Activated T-helper 1 cell treated with anti-CD3 and anti-CD28 coated beads, Interleukin-12 subunit alpha, Interleukin-12 subunit beta, Interleukin-2, Interleukin-4 antibody, amounts not matched to agents 30 ng/mL and 10 ng/mL and 1 ng/mL, durations not matched to agents 14 hours and 24 hours and 36 hours (primary cell): ENCODE measurements around the gene C1orf174. TPM values are rescaled to one million over a fixed set of nuclear protein-coding genes. Genes with fewer than 3 reads are reported as not detected.

ENCODE experiments used
- DNase-seq: peaks from one replicate; pipeline ENCODE4 v3.0.0; 2021; ENCODE audit warnings: low spot score
- H3K27ac Mint-ChIP-seq: one replicate; pipeline ENCODE4 v1.8.0; 2021; ENCODE audit warnings: mild to moderate bottlenecking, mixed read lengths
- H3K27me3 Mint-ChIP-seq: one replicate; pipeline ENCODE4 v1.8.0; 2022; ENCODE audit warnings: mild to moderate bottlenecking, moderate library complexity, mixed read lengths; ENCODE audit not compliant: insufficient read depth
- H3K36me3 Mint-ChIP-seq: one replicate; pipeline ENCODE4 v1.8.0; 2021; ENCODE audit warnings: low read depth, mixed read lengths
- H3K4me1 Mint-ChIP-seq: one replicate; pipeline ENCODE4 v1.8.0; 2021; ENCODE audit warnings: low read depth, mixed read lengths
- H3K4me3 Mint-ChIP-seq: one replicate; pipeline ENCODE4 v1.8.0; 2021; ENCODE audit warnings: mild to moderate bottlenecking, moderate library complexity, mixed read lengths
- H3K9me3 Mint-ChIP-seq: one replicate; pipeline ENCODE4 v1.8.0; 2021; ENCODE audit warnings: mixed read lengths
- intact Hi-C: fragments of 100-400 bp; cut with micrococcal nuclease; formaldehyde crosslinking; loops from one replicate; pipeline ENCODE4 v1.15.1; 2024
- total RNA-seq: library from RNA; stranded (reverse); gene quantifications from 2 replicates; pipeline ENCODE4 v1.2.3, GENCODE V29; 2022

Gene C1orf174
- total RNA-seq = 45.1 TPM in 2 replicates

GRCh38 chr1:3900150-3900968 is at the start of gene C1orf174:
Gene C1orf174 (minus strand): TSS chr1:3900272. CDS start chr1:3900186, 86 bp downstream.
- Mint-ChIP-seq H3K27me3 (no peaks in the 10 kb centered on the region), H3K4me3 (peak within 1 kb of the TSS; percentile 90), H3K9me3 (peaks cover 18% of the 10 kb centered on the region), H3K36me3 (peaks cover 16% of the 10 kb centered on the region), H3K4me1 (peaks cover 49% of the 10 kb centered on the region), H3K27ac (peak within 1 kb of the TSS; percentile 100)
- peak; percentile 90 for DNase-seq
- intact Hi-C loops = loop anchor here (1.0 to 10.0 kb wide), 11 partner anchors 9 to 1508 kb away; partner anchors contain the start of genes CEP104, DFFB, LRRC47 and MORN1

- Mint-ChIP-seq H3K9me3 (no peaks in the 10 kb centered on the region), H3K36me3 (no peaks in the 10 kb centered on the region), H3K27me3 (no peaks in the 10 kb centered on the region), H3K4me3 (no peak overlapping the region), H3K4me1 (no peaks in the 10 kb centered on the region), H3K27ac (no peak overlapping the region)
- DNase-seq = no peak
- intact Hi-C loops = no loop called here
Observed at GRCh38 chr1:3948344-3948743, 48.3 kb upstream of the C1orf174 start.

- H3K9me3 Mint-ChIP-seq = no peaks in the 10 kb centered on the region
- H3K4me3 Mint-ChIP-seq = no peak overlapping the region
- no peaks in the 10 kb centered on the region for H3K36me3 Mint-ChIP-seq
- no peaks in the 10 kb centered on the region for H3K27me3 Mint-ChIP-seq
- no peak for DNase-seq
- intact Hi-C loops = no loop called here
- no peaks in the 10 kb centered on the region for H3K4me1 Mint-ChIP-seq
- H3K27ac Mint-ChIP-seq = no peak overlapping the region
Observed at GRCh38 chr1:3945916-3946840, 46.1 kb upstream of the C1orf174 start.

- Mint-ChIP-seq H3K9me3 (no peaks in the 10 kb centered on the region), H3K27me3 (no peaks in the 10 kb centered on the region), H3K4me3 (no peak overlapping the region), H3K27ac (no peak overlapping the region), H3K36me3 (no peaks in the 10 kb centered on the region), H3K4me1 (no peaks in the 10 kb centered on the region)
- DNase-seq = no peak
- intact Hi-C loops = no loop called here
Observed at GRCh38 chr1:3945222-3945621, 45.1 kb upstream of the C1orf174 start.

- no peak for DNase-seq
- Mint-ChIP-seq H3K9me3 (no peaks in the 10 kb centered on the region), H3K4me1 (no peaks in the 10 kb centered on the region), H3K36me3 (no peaks in the 10 kb centered on the region), H3K27ac (no peak overlapping the region), H3K27me3 (no peaks in the 10 kb centered on the region), H3K4me3 (no peak overlapping the region)
- intact Hi-C loops = no loop called here
Observed at GRCh38 chr1:3944578-3945125, 44.6 kb upstream of the C1orf174 start.

- no peaks in the 10 kb centered on the region for H3K36me3 Mint-ChIP-seq
- no peaks in the 10 kb centered on the region for H3K4me1 Mint-ChIP-seq
- H3K9me3 Mint-ChIP-seq = no peaks in the 10 kb centered on the region
- no peak overlapping the region for H3K27ac Mint-ChIP-seq
- no peak for DNase-seq
- H3K27me3 Mint-ChIP-seq = no peaks in the 10 kb centered on the region
- H3K4me3 Mint-ChIP-seq = no peak overlapping the region
- intact Hi-C loops = no loop called here
Observed at GRCh38 chr1:3943806-3944577, 43.9 kb upstream of the C1orf174 start.

GRCh38 chr1:3943123-3943431 is 43.0 kb upstream of the C1orf174 start:
- H3K27ac Mint-ChIP-seq = no peak overlapping the region
- H3K36me3 Mint-ChIP-seq = no peaks in the 10 kb centered on the region
- no peaks in the 10 kb centered on the region for H3K4me1 Mint-ChIP-seq
- H3K4me3 Mint-ChIP-seq = no peak overlapping the region
- DNase-seq = no peak
- H3K27me3 Mint-ChIP-seq = no peaks in the 10 kb centered on the region
- intact Hi-C loops = no loop called here
- no peaks in the 10 kb centered on the region for H3K9me3 Mint-ChIP-seq

- Mint-ChIP-seq H3K27me3 (no peaks in the 10 kb centered on the region), H3K4me1 (no peaks in the 10 kb centered on the region), H3K36me3 (no peaks in the 10 kb centered on the region), H3K9me3 (no peaks in the 10 kb centered on the region), H3K27ac (no peak overlapping the region), H3K4me3 (no peak overlapping the region)
- no peak for DNase-seq
- intact Hi-C loops = no loop called here
Observed at GRCh38 chr1:3942416-3943122, 42.5 kb upstream of the C1orf174 start.

GRCh38 chr1:3940754-3941345 is 40.8 kb upstream of the C1orf174 start:
- no peaks in the 10 kb centered on the region for H3K36me3 Mint-ChIP-seq
- DNase-seq = no peak
- H3K4me3 Mint-ChIP-seq = no peak overlapping the region
- peaks cover 5% of the 10 kb centered on the region for H3K9me3 Mint-ChIP-seq
- intact Hi-C loops = no loop called here
- H3K4me1 Mint-ChIP-seq = no peaks in the 10 kb centered on the region
- no peak overlapping the region for H3K27ac Mint-ChIP-seq
- H3K27me3 Mint-ChIP-seq = peaks cover 2% of the 10 kb centered on the region

GRCh38 chr1:3940081-3940753 is 40.1 kb upstream of the C1orf174 start:
- no peak for DNase-seq
- peaks cover 5% of the 10 kb centered on the region for H3K9me3 Mint-ChIP-seq
- no peak overlapping the region for H3K27ac Mint-ChIP-seq
- no peaks in the 10 kb centered on the region for H3K36me3 Mint-ChIP-seq
- intact Hi-C loops = no loop called here
- no peak overlapping the region for H3K4me3 Mint-ChIP-seq
- H3K4me1 Mint-ChIP-seq = no peaks in the 10 kb centered on the region
- H3K27me3 Mint-ChIP-seq = peaks cover 2% of the 10 kb centered on the region

GRCh38 chr1:3939242-3940080 is 39.4 kb upstream of the C1orf174 start:
- Mint-ChIP-seq H3K27ac (no peak overlapping the region), H3K9me3 (peaks cover 5% of the 10 kb centered on the region), H3K4me3 (no peak overlapping the region), H3K4me1 (no peaks in the 10 kb centered on the region), H3K27me3 (peaks cover 2% of the 10 kb centered on the region), H3K36me3 (no peaks in the 10 kb centered on the region)
- intact Hi-C loops = no loop called here
- DNase-seq = no peak
